PC-9 (cell line): ENCODE measurements around the gene CFAP107.

Source experiments
- CTCF ChIP-seq: fragments of 200-600 bp; sonication (generic); conservative IDR thresholded peaks from 2 replicates; pipeline ENCODE4 v1.6.1; 2017; ENCODE audit warnings: mixed run types, antibody characterized with exemption, mild to moderate bottlenecking, moderate library complexity
- EZH2 ChIP-seq: fragments of 200-600 bp; sonication (generic); IDR thresholded peaks from 2 replicates; pipeline ENCODE4 v1.8.0; 2017; ENCODE audit warnings: antibody characterized with exemption, low read depth

- TF ChIP-seq EZH2 (no peak), CTCF (no peak)
These were observed 26.5 kb downstream of the CFAP107 start for GRCh38 chr1:12772520-12772919.
